Body of pancreas (tissue), 4 donors: ENCODE data around the gene ANKRD45. TPM values are rescaled to one million over a fixed set of nuclear protein-coding genes. Genes with fewer than 3 reads are reported as not detected.

Source experiments
- ATAC-seq: fragments of 150-250 bp; one replicate; pipeline ENCODE4 v1.9.1; 2016
- DNase-seq, 4 donors: peaks; one replicate each; pipeline ENCODE4 v3.0.0-alpha.2; 2019
- H3K27ac ChIP-seq, 4 donors: fragments of 200-600 bp; sonication (generic); 1 replicate in 3 of 4; 2 replicates in 1 of 4; pipeline versions ENCODE4 v1.5.1 to v1.6.1; 2016 to 2019; ENCODE audit warnings: mild to moderate bottlenecking in 1 of 4, mixed read lengths in 1 of 4, moderate library complexity in 1 of 4
- H3K27me3 ChIP-seq, 2 donors: fragments of 200-600 bp; sonication (generic); one replicate each; pipeline ENCODE4 v1.6.0; 2016; ENCODE audit warnings: mild to moderate bottlenecking in 1 of 2
- H3K36me3 ChIP-seq, 2 donors: fragments of 200-600 bp; sonication (generic); replicated peaks in 1 of 2; 2 replicates each; pipeline ENCODE4 v1.5.1; 2016; ENCODE audit warnings: low read depth in 2 of 2; ENCODE audit not compliant: insufficient read depth in 1 of 2
- H3K4me1 ChIP-seq: fragments of 200-600 bp; sonication (generic); one replicate; pipeline ENCODE4 v1.6.0; 2016
- H3K4me3 ChIP-seq, 2 donors: fragments of 200-600 bp; sonication (generic); 1 replicate in 1 of 2; 2 replicates in 1 of 2; pipeline ENCODE4 v1.5.1; 2016 to 2019
- H3K9me3 ChIP-seq, 3 donors: fragments of 200-600 bp; sonication (generic); 1 replicate in 2 of 3; 2 replicates in 1 of 3; pipeline ENCODE4 v1.5.1; 2016
- POLR2A ChIP-seq, 3 donors: fragments of 450-650 bp; IDR thresholded peaks; one replicate each; pipeline ENCODE4 v1.6.1; 2016; ENCODE audit warnings: antibody characterized with exemption in 3 of 3, mild to moderate bottlenecking in 2 of 3
- WGBS, 2 donors: methylation state at CpG; one replicate each; pipeline ENCODE4 v1.1.5; 2017; 5-methylcytosine and 5-hydroxymethylcytosine counted together
- intact Hi-C: fragments of 100-400 bp; cut with DNase I; formaldehyde crosslinking; loops from one replicate; pipeline ENCODE4 v1.15.1; 2023
- total RNA-seq, 2 donors: library from RNA; depleted of rRNA; stranded (reverse); fragments of >200 nt; gene quantifications; one replicate each; pipeline ENCODE4 v1.1.0, GENCODE V29; 2016
- TF ChIP-seq, protein P1 (sequence below), 7 experiments: fragments of 450-650 bp in 4 of 7; fragments of 200-600 bp in 3 of 7; sonication (generic) in 3 of 7; IDR thresholded peaks; one replicate each; pipeline ENCODE4 v1.5.1; 2016 to 2019; ENCODE audit warnings: antibody characterized with exemption in 7 of 7

Gene ANKRD45
- total RNA-seq, 2 donors from 2014 or later: 0.26 TPM; not detected in 1

- WGBS, 2 donors: 30 to 46% methylated on average over 1 of the region's 1 CpG
- no peak overlapping the region for H3K4me3 ChIP-seq
- TF ChIP-seq, protein P1, sequence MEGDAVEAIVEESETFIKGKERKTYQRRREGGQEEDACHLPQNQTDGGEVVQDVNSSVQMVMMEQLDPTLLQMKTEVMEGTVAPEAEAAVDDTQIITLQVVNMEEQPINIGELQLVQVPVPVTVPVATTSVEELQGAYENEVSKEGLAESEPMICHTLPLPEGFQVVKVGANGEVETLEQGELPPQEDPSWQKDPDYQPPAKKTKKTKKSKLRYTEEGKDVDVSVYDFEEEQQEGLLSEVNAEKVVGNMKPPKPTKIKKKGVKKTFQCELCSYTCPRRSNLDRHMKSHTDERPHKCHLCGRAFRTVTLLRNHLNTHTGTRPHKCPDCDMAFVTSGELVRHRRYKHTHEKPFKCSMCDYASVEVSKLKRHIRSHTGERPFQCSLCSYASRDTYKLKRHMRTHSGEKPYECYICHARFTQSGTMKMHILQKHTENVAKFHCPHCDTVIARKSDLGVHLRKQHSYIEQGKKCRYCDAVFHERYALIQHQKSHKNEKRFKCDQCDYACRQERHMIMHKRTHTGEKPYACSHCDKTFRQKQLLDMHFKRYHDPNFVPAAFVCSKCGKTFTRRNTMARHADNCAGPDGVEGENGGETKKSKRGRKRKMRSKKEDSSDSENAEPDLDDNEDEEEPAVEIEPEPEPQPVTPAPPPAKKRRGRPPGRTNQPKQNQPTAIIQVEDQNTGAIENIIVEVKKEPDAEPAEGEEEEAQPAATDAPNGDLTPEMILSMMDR (IDR thresholded peaks at IDR 0.05): no peak
- TF ChIP-seq POLR2A (IDR thresholded peaks at IDR 0.05): no peak
- no peak overlapping the region for H3K27ac ChIP-seq
- no peaks in the 10 kb centered on the region for H3K9me3 ChIP-seq
- no peaks in the 10 kb centered on the region for H3K4me1 ChIP-seq
- H3K36me3 ChIP-seq: no peaks in the 10 kb centered on the region
- ATAC-seq (no peak), DNase-seq (no peak)
- intact Hi-C loops: no loop called here
- no peaks in the 10 kb centered on the region for H3K27me3 ChIP-seq
Observed at GRCh38 chr1:173590557-173590956, 79.1 kb downstream of the ANKRD45 start.

GRCh38 chr1:173581383-173582079 lies 88.1 kb downstream of the ANKRD45 start:
- WGBS, 2 donors: 33% methylated on average over 1 of the region's 1 CpG
- no peak overlapping the region for H3K4me3 ChIP-seq
- no peaks in the 10 kb centered on the region for H3K36me3 ChIP-seq
- no peak overlapping the region for H3K27ac ChIP-seq
- TF ChIP-seq POLR2A (IDR thresholded peaks at IDR 0.05): no peak
- TF ChIP-seq, protein P1 (IDR thresholded peaks at IDR 0.05): no peak
- DNase-seq (no peak), ATAC-seq (no peak)
- no peaks in the 10 kb centered on the region for H3K27me3 ChIP-seq
- no peaks in the 10 kb centered on the region for H3K9me3 ChIP-seq
- H3K4me1 ChIP-seq: no peaks in the 10 kb centered on the region
- intact Hi-C loops: no loop called here

- H3K4me1 ChIP-seq: no peaks in the 10 kb centered on the region
- H3K27ac ChIP-seq: no peak overlapping the region
- H3K4me3 ChIP-seq: no peak overlapping the region
Observed at GRCh38 chr1:173580658-173581057, 89.0 kb downstream of the ANKRD45 start.

DNA sequence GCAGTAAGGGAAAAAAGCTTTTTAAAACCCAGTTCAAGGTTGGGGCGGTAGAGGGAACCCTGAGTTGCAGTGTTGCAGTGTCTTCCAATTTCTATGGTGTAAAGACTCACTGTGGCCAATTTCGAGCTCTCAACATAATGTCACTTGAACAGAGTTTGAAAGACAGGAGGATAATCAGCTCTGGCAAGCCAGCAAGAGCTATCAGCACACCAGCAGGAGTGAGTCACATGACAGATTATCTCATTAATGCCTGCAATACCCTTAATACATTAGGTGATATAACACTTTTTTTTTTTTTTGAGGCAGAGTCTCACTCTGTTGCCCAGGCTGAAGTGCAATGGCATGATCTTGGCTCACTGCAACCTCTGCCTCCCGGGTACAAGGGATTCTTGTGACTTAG lies 89.6 kb downstream of the ANKRD45 start:
- no peaks in the 10 kb centered on the region for H3K36me3 ChIP-seq
- no peaks in the 10 kb centered on the region for H3K27me3 ChIP-seq
- no peak overlapping the region for H3K27ac ChIP-seq
- H3K4me1 ChIP-seq: no peaks in the 10 kb centered on the region
- intact Hi-C loops: no loop called here
- DNase-seq (no peak), ATAC-seq (no peak)
- H3K9me3 ChIP-seq: no peaks in the 10 kb centered on the region
- TF ChIP-seq, protein P1 (IDR thresholded peaks at IDR 0.05): no peak
- no peak for TF ChIP-seq POLR2A (IDR thresholded peaks at IDR 0.05)
- H3K4me3 ChIP-seq: no peak overlapping the region
- 79 to 84% methylated on average over 3 of the region's 3 CpGs for WGBS, 2 donors

More at GRCh38 chr1:173580658-173581057, 89.0 kb downstream of the ANKRD45 start:
- intact Hi-C loops: no loop called here
- H3K27me3 ChIP-seq: no peaks in the 10 kb centered on the region
- 46 to 49% methylated on average over 3 of the region's 3 CpGs for WGBS, 2 donors
- no peaks in the 10 kb centered on the region for H3K9me3 ChIP-seq
- H3K36me3 ChIP-seq: no peaks in the 10 kb centered on the region
- ATAC-seq (no peak), DNase-seq (no peak)
- TF ChIP-seq, protein P1 (IDR thresholded peaks at IDR 0.05): no peak
- TF ChIP-seq POLR2A (IDR thresholded peaks at IDR 0.05): no peak

DNA sequence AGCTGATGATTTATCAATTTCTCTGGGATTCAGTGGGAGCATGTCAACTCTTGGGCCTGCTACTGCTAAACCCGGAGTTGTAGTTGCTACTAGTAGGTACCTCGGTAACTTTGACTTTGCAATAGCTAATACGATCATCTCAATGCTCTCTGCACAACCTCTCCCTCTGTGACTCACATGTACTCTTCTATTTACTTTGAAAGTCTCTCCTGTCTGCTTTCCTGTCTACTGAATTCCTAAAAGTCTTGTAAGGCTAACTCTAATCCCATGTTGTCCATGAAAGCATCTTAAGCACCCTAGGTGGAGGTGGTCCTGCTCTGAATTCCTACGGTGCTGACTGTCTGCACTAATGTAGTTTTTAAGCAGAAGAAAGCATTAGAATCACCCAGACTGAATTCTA lies 96.1 kb downstream of the ANKRD45 start:
- intact Hi-C loops: no loop called here
- Histone ChIP-seq H3K27ac (no peak overlapping the region), H3K4me1 (no peaks in the 10 kb centered on the region), H3K4me3 (no peak overlapping the region), H3K9me3 (no peaks in the 10 kb centered on the region), H3K27me3 (no peaks in the 10 kb centered on the region), H3K36me3 (no peaks in the 10 kb centered on the region)
- WGBS, 2 donors: 63 to 91% methylated on average over 4 of the region's 4 CpGs
- ATAC-seq: no peak
- no peak for TF ChIP-seq POLR2A (IDR thresholded peaks at IDR 0.05)
- TF ChIP-seq, protein P1 (IDR thresholded peaks at IDR 0.05): no peak
- DNase-seq: no peak
